Thyroid gland (tissue), 4 donors: Measurements from ENCODE around the gene UBE2L6. TPM values are rescaled to one million over a fixed set of nuclear protein-coding genes. Genes with fewer than 3 reads are reported as not detected.

Experiments used
- DNase-seq, 2 donors: peaks; one replicate each; pipeline ENCODE4 v3.0.0-alpha.2; 2019
- H3K27ac ChIP-seq, 3 donors: fragments of 200-600 bp; sonication (generic); 1 replicate in 2 of 3; 2 replicates in 1 of 3; pipeline ENCODE4 v1.5.1; 2016 to 2019; ENCODE audit warnings: mild to moderate bottlenecking in 1 of 3, moderate library complexity in 1 of 3
- H3K27me3 ChIP-seq: fragments of 200-600 bp; sonication (generic); one replicate; pipeline ENCODE4 v1.5.1; 2019
- H3K36me3 ChIP-seq, 2 donors: fragments of 200-600 bp; sonication (generic); one replicate each; pipeline ENCODE4 v1.5.1; 2016 to 2019
- H3K4me1 ChIP-seq, 2 donors: fragments of 200-600 bp; sonication (generic); one replicate each; pipeline ENCODE4 v1.5.1; 2017 to 2019
- H3K4me3 ChIP-seq, 3 donors: fragments of 200-600 bp; sonication (generic); replicated peaks in 1 of 3; 1 replicate in 2 of 3; 2 replicates in 1 of 3; pipeline ENCODE4 v1.5.1; 2016; ENCODE audit warnings: mild to moderate bottlenecking in 1 of 3
- H3K9me3 ChIP-seq: fragments of 200-600 bp; sonication (generic); one replicate; pipeline ENCODE4 v1.5.1; 2017
- CTCF ChIP-seq, 6 experiments: fragments of 200-600 bp in 3 of 6; fragments of 450-650 bp in 3 of 6; sonication (generic) in 3 of 6; IDR thresholded peaks; one replicate each; pipeline ENCODE4 v1.5.1; 2016 to 2019; ENCODE audit warnings: antibody characterized with exemption in 6 of 6, mild to moderate bottlenecking in 2 of 6, inconsistent platforms in 1 of 6, moderate library complexity in 1 of 6
- POLR2A ChIP-seq, 2 donors: fragments of 450-650 bp; IDR thresholded peaks; one replicate each; pipeline ENCODE4 v1.6.1; 2017; ENCODE audit warnings: antibody characterized with exemption in 2 of 2, mild to moderate bottlenecking in 2 of 2, moderate library complexity in 1 of 2
- whole genome bisulfite sequencing, 2 donors: methylation state at CpG; one replicate each; pipeline ENCODE4 v1.1.5; 2017; 5-methylcytosine and 5-hydroxymethylcytosine counted together
- intact Hi-C: fragments of 100-400 bp; cut with DNase I; formaldehyde crosslinking; loops from one replicate; pipeline ENCODE4 v1.15.1; 2023
- total RNA-seq, 4 donors: library from RNA; depleted of rRNA; stranded (reverse); fragments of >200 nt; gene quantifications; one replicate each; pipeline ENCODE4 v1.2.3, GENCODE V29; 2016

Gene UBE2L6
- 10 to 100 TPM; 30.8 to 41.7 (median 38.8) TPM for total RNA-seq

- H3K4me1 ChIP-seq = peaks cover 7 to 18% of the 10 kb centered on the region in 2 donors
- H3K36me3 ChIP-seq = no peaks in the 10 kb centered on the region
- H3K9me3 ChIP-seq = no peaks in the 10 kb centered on the region
- H3K27me3 ChIP-seq = no peaks in the 10 kb centered on the region
- H3K27ac ChIP-seq = peak within 1 kb of the TSS; percentile 10 to 84 (median 83)
- DNase-seq = peak; percentile 80 to 84
- TF ChIP-seq POLR2A (IDR thresholded peaks at IDR 0.05) (peak in 1 of 2 donors; percentile 31), CTCF (IDR thresholded peaks at IDR 0.05) (peak in 1 of 6 experiments; percentile 92)
- 0% methylated on average over 14 to 29 of the region's 92 CpGs for WGBS, 2 donors
- H3K4me3 ChIP-seq = peak within 1 kb of the TSS; percentile 73 to 86 (median 78)
- intact Hi-C loops = loop anchor here (5.0 kb wide), 1 partner anchor 70 kb away; no protein-coding TSS in a partner anchor
These were observed at the start of gene UBE2L6 for GRCh38 chr11:57567515-57568329. UBE2L6 (minus strand) TSS chr11:57567672; CDS start chr11:57567611, 61 bp downstream.

- intact Hi-C loops = no loop called here
- Histone ChIP-seq H3K9me3 (no peaks in the 10 kb centered on the region), H3K27ac (no peak overlapping the region), H3K27me3 (no peaks in the 10 kb centered on the region), H3K4me3 (no peak overlapping the region), H3K36me3 (peaks cover 0 to 5% of the 10 kb centered on the region in 2 donors), H3K4me1 (peaks cover 0 to 7% of the 10 kb centered on the region in 2 donors)
- WGBS, 2 donors = 81 to 93% methylated on average over 3 of the region's 3 CpGs
- TF ChIP-seq POLR2A (IDR thresholded peaks at IDR 0.05) (no peak), CTCF (IDR thresholded peaks at IDR 0.05) (no peak)
- DNase-seq = no peak
These were observed 49.1 kb upstream of the UBE2L6 start for GRCh38 chr11:57616595-57616994.

GRCh38 chr11:57615308-57615707, 47.8 kb upstream of the UBE2L6 start:
- TF ChIP-seq CTCF (IDR thresholded peaks at IDR 0.05) (no peak), POLR2A (IDR thresholded peaks at IDR 0.05) (no peak)
- intact Hi-C loops = no loop called here
- 71 to 79% methylated on average over 1 of the region's 1 CpG for WGBS, 2 donors
- Histone ChIP-seq H3K4me1 (peaks cover 0 to 7% of the 10 kb centered on the region in 2 donors), H3K27me3 (no peaks in the 10 kb centered on the region), H3K9me3 (no peaks in the 10 kb centered on the region), H3K4me3 (no peak overlapping the region), H3K36me3 (peaks cover 0 to 5% of the 10 kb centered on the region in 2 donors), H3K27ac (no peak overlapping the region)
- no peak for DNase-seq

GRCh38 chr11:57614234-57614772, 46.8 kb upstream of the UBE2L6 start:
- no peak for TF ChIP-seq POLR2A (IDR thresholded peaks at IDR 0.05)
- no peak for TF ChIP-seq CTCF (IDR thresholded peaks at IDR 0.05)
- peaks cover 0 to 7% of the 10 kb centered on the region in 2 donors for H3K4me1 ChIP-seq
- intact Hi-C loops = no loop called here
- H3K27me3 ChIP-seq = no peaks in the 10 kb centered on the region
- peak in 1 of 2 donors; percentile 13 for DNase-seq
- H3K36me3 ChIP-seq = peaks cover 0 to 5% of the 10 kb centered on the region in 2 donors
- H3K4me3 ChIP-seq = no peak overlapping the region
- H3K27ac ChIP-seq = no peak overlapping the region
- 69 to 85% methylated on average over 9 to 10 of the region's 10 CpGs for WGBS, 2 donors
- no peaks in the 10 kb centered on the region for H3K9me3 ChIP-seq

- no peak for DNase-seq
- 93 to 97% methylated on average over 4 of the region's 4 CpGs for WGBS, 2 donors
- Histone ChIP-seq H3K27ac (no peak overlapping the region), H3K4me3 (no peak overlapping the region), H3K27me3 (no peaks in the 10 kb centered on the region), H3K9me3 (no peaks in the 10 kb centered on the region), H3K4me1 (peaks cover 0 to 7% of the 10 kb centered on the region in 2 donors), H3K36me3 (peaks cover 0 to 5% of the 10 kb centered on the region in 2 donors)
- TF ChIP-seq POLR2A (IDR thresholded peaks at IDR 0.05) (no peak), CTCF (IDR thresholded peaks at IDR 0.05) (no peak)
- intact Hi-C loops = no loop called here
These were observed 42.7 kb upstream of the UBE2L6 start for GRCh38 chr11:57610170-57610569.
